ENCODE results near the gene LRRFIP2. TPM values are rescaled to one million over a fixed set of nuclear protein-coding genes. Genes with fewer than 3 reads are reported as not detected.

Gene LRRFIP2
- total and polyA plus RNA-seq, 2 donors from 2014 or later: 26.1 to 61.4 TPM

DNA sequence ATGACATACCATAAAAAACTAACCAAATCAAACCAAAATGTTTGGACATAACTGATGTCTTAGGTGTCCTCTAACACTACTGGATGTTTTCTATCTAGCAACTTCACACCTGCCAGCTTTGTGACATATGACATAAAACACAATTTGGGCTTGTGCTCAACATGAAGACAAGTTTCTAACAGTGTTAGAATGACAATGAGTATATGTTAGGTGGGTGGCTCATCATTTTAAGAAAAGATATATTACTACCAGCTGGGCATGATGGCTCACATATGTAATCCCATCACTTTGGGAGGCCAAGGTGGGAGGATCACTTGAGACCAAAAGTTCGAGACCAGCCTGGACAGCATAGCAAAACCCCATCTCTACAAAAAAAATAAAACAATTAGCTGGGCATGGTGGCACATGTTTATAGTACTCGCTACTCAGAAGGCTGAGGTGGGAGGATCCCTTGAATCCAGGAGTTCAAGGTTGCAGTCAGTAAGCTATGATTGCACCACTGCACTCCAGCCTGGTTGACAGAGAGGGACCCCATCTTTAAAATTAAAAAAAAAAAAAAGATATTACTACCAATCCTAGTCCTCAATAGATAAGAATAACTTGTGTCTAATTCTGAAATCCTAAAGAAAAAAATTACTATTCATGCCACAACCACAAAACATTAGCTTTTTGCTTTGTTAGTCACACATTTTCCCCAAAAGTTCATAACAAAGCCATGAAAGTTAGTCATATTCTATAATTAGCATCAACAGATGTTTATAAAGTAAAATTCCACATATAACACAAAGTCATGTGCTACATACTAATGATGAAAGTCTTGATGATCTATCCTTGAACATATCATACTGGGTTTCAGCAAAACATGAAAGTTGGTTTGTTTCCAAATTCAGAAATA lies 59.9 kb downstream of the LRRFIP2 start:
- peaks cover 0 to 2% (median 0%) of the 10 kb centered on the region in 3 donors for H3K36me3 ChIP-seq (ENCODE audit: control insufficient read depth in 2 of 3, insufficient read depth in 3 of 3, low read length in 3 of 3)
- TF ChIP-seq, protein P1, sequence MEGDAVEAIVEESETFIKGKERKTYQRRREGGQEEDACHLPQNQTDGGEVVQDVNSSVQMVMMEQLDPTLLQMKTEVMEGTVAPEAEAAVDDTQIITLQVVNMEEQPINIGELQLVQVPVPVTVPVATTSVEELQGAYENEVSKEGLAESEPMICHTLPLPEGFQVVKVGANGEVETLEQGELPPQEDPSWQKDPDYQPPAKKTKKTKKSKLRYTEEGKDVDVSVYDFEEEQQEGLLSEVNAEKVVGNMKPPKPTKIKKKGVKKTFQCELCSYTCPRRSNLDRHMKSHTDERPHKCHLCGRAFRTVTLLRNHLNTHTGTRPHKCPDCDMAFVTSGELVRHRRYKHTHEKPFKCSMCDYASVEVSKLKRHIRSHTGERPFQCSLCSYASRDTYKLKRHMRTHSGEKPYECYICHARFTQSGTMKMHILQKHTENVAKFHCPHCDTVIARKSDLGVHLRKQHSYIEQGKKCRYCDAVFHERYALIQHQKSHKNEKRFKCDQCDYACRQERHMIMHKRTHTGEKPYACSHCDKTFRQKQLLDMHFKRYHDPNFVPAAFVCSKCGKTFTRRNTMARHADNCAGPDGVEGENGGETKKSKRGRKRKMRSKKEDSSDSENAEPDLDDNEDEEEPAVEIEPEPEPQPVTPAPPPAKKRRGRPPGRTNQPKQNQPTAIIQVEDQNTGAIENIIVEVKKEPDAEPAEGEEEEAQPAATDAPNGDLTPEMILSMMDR (IDR thresholded peaks at IDR 0.05; ENCODE audit: borderline replicate concordance, extremely low read depth, insufficient read depth): no peak
- DNase-seq: no peak
- FAIRE-seq: no peak
- H3K27me3 ChIP-seq (ENCODE audit: control insufficient read depth, insufficient read depth, low read length): no peaks in the 10 kb centered on the region
- H3K27ac ChIP-seq (ENCODE audit: low read depth in 2 of 2, low read length in 2 of 2): no peak overlapping the region
- H3K9me3 ChIP-seq (ENCODE audit: control insufficient read depth in 2 of 3, insufficient read depth in 1 of 3, low read length in 3 of 3): no peaks in the 10 kb centered on the region
- no peak overlapping the region for H3K9ac ChIP-seq (ENCODE audit: low read length in 3 of 3)
- no peak overlapping the region for H3K4me3 ChIP-seq (ENCODE audit: low read length in 3 of 3)
- intact Hi-C loops (cut with DNase I): no loop called here
- no peaks in the 10 kb centered on the region for H3K4me1 ChIP-seq (ENCODE audit: control insufficient read depth in 2 of 3, insufficient read depth in 2 of 3, low read depth in 1 of 3, low read length in 3 of 3)

DNA sequence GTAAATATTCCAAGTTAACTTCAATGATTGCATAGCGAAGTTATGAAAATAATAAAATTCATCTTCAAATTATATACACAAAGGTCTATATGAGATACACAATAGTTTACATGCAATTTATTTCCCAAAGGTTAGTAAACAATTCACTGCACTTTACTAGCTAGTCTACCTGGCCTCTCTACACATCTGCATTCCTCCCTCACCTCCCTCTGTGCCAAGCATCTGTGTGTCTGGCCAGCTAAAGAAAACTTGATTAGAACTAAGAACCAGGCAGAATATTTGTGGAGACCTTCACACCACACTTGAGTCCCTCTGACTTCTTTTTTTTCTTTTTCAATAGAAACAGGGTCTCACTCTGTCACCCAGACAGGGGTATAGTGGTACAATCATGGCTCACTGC lies 61.4 kb downstream of the LRRFIP2 start:
- Histone ChIP-seq H3K27me3 (ENCODE audit: control insufficient read depth, insufficient read depth, low read length) (no peaks in the 10 kb centered on the region), H3K36me3 (ENCODE audit: control insufficient read depth in 2 of 3, insufficient read depth in 3 of 3, low read length in 3 of 3) (peaks cover 0 to 2% (median 0%) of the 10 kb centered on the region in 3 donors), H3K9ac (ENCODE audit: low read length in 3 of 3) (no peak overlapping the region), H3K4me1 (ENCODE audit: control insufficient read depth in 2 of 3, insufficient read depth in 2 of 3, low read depth in 1 of 3, low read length in 3 of 3) (no peaks in the 10 kb centered on the region), H3K4me3 (ENCODE audit: low read length in 3 of 3) (no peak overlapping the region), H3K9me3 (ENCODE audit: control insufficient read depth in 2 of 3, insufficient read depth in 1 of 3, low read length in 3 of 3) (no peaks in the 10 kb centered on the region), H3K27ac (ENCODE audit: low read depth in 2 of 2, low read length in 2 of 2) (no peak overlapping the region)
- TF ChIP-seq, protein P1 (IDR thresholded peaks at IDR 0.05; ENCODE audit: borderline replicate concordance, extremely low read depth, insufficient read depth): no peak
- FAIRE-seq: no peak
- intact Hi-C loops (cut with DNase I): no loop called here
- no peak for DNase-seq

DNA sequence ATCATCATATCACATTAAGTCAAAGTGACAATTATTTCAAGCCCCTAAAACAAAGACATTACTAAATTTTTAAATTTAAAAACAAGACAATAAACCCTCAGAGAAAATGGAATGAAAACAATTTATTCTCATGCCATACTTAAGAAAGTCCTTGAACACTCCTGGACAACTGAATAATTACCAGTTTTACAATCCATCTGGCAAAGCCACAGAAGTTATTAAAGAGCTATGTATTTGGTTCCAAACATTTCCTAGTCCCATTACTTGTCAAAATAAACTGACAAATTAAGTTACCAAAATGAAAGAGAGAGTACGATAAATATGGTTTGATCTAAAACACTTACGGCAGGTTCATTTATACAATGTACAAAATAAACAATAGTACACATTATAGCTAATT lies 63.2 kb downstream of the LRRFIP2 start:
- Histone ChIP-seq H3K36me3 (ENCODE audit: control insufficient read depth in 2 of 3, insufficient read depth in 3 of 3, low read length in 3 of 3) (peaks cover 0 to 2% (median 0%) of the 10 kb centered on the region in 3 donors), H3K4me3 (ENCODE audit: low read length in 3 of 3) (no peak overlapping the region), H3K9me3 (ENCODE audit: control insufficient read depth in 2 of 3, insufficient read depth in 1 of 3, low read length in 3 of 3) (no peaks in the 10 kb centered on the region), H3K4me1 (ENCODE audit: control insufficient read depth in 2 of 3, insufficient read depth in 2 of 3, low read depth in 1 of 3, low read length in 3 of 3) (no peaks in the 10 kb centered on the region), H3K27me3 (ENCODE audit: control insufficient read depth, insufficient read depth, low read length) (no peaks in the 10 kb centered on the region), H3K9ac (ENCODE audit: low read length in 3 of 3) (no peak overlapping the region), H3K27ac (ENCODE audit: low read depth in 2 of 2, low read length in 2 of 2) (no peak overlapping the region)
- FAIRE-seq: no peak
- DNase-seq: no peak
- intact Hi-C loops (cut with DNase I): no loop called here
- TF ChIP-seq, protein P1 (IDR thresholded peaks at IDR 0.05; ENCODE audit: borderline replicate concordance, extremely low read depth, insufficient read depth): no peak
